NCI-H226 (cell line): ENCODE results near the gene GALK2.
A peak's percentile ranks its signal among the peaks of the same experiment; 100 is the strongest.

Experiments used
- DNase-seq: peaks from one replicate; pipeline ENCODE4 v3.0.0-alpha.2; 2015

GALK2 gene

GRCh38 chr15:49169880-49170597, at the start of gene GALK2:
Gene GALK2 (plus strand): TSS chr15:49170247. CDS start chr15:49170323, 76 bp downstream.
- peak; percentile 91 for DNase-seq

- no peak for DNase-seq
These were observed 49.2 kb upstream of the GALK2 start for GRCh38 chr15:49120832-49121231.

- no peak for DNase-seq
These were observed 48.1 kb upstream of the GALK2 start for GRCh38 chr15:49121901-49122300.

GRCh38 chr15:49122541-49123062, 47.4 kb upstream of the GALK2 start:
- DNase-seq, result no peak

- DNase-seq, result no peak
These were observed 45.7 kb upstream of the GALK2 start for GRCh38 chr15:49124371-49124770.

GRCh38 chr15:49131403-49131802, 38.6 kb upstream of the GALK2 start:
- DNase-seq, result no peak

- DNase-seq, result peak; percentile 61
These were observed 35.2 kb upstream of the GALK2 start for GRCh38 chr15:49134683-49135341.

GRCh38 chr15:49135342-49135857, 34.6 kb upstream of the GALK2 start:
- DNase-seq, result no peak

- DNase-seq, result peak; percentile 93
These were observed 34.1 kb upstream of the GALK2 start for GRCh38 chr15:49135911-49136310.

GRCh38 chr15:49137861-49138260, 32.2 kb upstream of the GALK2 start:
- DNase-seq, result no peak

- DNase-seq, result peak; percentile 28
These were observed 24.1 kb upstream of the GALK2 start for GRCh38 chr15:49145651-49146609.

GRCh38 chr15:49148298-49148697, 21.7 kb upstream of the GALK2 start:
- no peak for DNase-seq

GRCh38 chr15:49148727-49149126, 21.3 kb upstream of the GALK2 start:
- no peak for DNase-seq

- DNase-seq, result no peak
These were observed 18.2 kb upstream of the GALK2 start for GRCh38 chr15:49151831-49152230.

- DNase-seq, result no peak
These were observed 17.3 kb upstream of the GALK2 start for GRCh38 chr15:49152552-49153312.

- no peak for DNase-seq
These were observed 15.7 kb upstream of the GALK2 start for GRCh38 chr15:49154359-49154758.

- DNase-seq, result peak; percentile 15
These were observed 15.3 kb upstream of the GALK2 start for GRCh38 chr15:49154799-49155109.

- peak; percentile 99 for DNase-seq
These were observed 14.8 kb upstream of the GALK2 start, which contains the start of gene COPS2 for GRCh38 chr15:49155110-49155833. Gene COPS2 (minus strand): TSS chr15:49155599. CDS start chr15:49155578, 21 bp downstream.

GRCh38 chr15:49155834-49156627, 14.0 kb upstream of the GALK2 start:
- peak; percentile 33 for DNase-seq

GRCh38 chr15:49163678-49164077, 6.4 kb upstream of the GALK2 start:
- no peak for DNase-seq

GRCh38 chr15:49164865-49165264, 5.2 kb upstream of the GALK2 start:
- DNase-seq, result no peak
